22Rv1 (cell line): ENCODE measurements around the gene BDH1.

Source experiments
- H3K27ac ChIP-seq: fragments of 450-650 bp; 2 replicates; pipeline ENCODE4 v1.5.1; 2017
- ZFX ChIP-seq: fragments of 450-650 bp; IDR thresholded peaks from 2 replicates; pipeline ENCODE4 v1.6.1; 2017; ENCODE audit warnings: antibody characterized with exemption, borderline replicate concordance
- TF ChIP-seq, protein P1 (sequence below): fragments of 450-650 bp; IDR thresholded peaks from 2 replicates; pipeline ENCODE4 v1.5.1; 2017; ENCODE audit warnings: mild to moderate bottlenecking

Gene BDH1

DNA sequence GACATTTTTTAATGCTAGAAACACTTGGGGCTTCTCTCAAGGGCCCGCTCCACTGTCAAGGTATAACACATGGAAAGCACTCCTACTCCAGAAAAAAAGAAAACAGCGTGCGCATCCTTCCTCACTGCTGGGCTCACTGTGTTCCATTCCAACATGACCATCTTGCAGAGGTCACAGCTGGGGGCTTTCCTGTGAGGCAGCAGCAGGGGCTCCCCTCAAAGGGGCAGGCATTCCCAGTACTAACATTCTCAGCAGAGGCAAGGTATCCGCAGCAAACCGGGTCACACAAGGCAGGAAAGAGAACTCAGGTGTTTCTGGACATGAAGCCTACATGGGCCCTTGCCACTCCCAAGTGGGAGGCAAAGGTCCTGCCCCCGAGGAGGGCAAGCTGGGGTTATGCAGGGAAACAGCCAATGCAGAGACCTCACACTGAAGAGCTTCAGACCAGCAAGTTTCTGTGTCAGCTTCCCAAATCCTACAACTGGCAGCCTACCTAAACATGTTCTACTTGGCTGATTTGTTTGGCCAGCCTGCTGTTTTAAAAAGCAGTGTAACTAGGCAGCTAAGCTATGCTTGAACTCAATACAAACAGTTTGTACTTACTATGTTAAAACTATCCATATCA is 6.4 kb downstream of the BDH1 start:
- H3K27ac ChIP-seq: no peak overlapping the region
- TF ChIP-seq ZFX: no peak
- TF ChIP-seq, protein P1, sequence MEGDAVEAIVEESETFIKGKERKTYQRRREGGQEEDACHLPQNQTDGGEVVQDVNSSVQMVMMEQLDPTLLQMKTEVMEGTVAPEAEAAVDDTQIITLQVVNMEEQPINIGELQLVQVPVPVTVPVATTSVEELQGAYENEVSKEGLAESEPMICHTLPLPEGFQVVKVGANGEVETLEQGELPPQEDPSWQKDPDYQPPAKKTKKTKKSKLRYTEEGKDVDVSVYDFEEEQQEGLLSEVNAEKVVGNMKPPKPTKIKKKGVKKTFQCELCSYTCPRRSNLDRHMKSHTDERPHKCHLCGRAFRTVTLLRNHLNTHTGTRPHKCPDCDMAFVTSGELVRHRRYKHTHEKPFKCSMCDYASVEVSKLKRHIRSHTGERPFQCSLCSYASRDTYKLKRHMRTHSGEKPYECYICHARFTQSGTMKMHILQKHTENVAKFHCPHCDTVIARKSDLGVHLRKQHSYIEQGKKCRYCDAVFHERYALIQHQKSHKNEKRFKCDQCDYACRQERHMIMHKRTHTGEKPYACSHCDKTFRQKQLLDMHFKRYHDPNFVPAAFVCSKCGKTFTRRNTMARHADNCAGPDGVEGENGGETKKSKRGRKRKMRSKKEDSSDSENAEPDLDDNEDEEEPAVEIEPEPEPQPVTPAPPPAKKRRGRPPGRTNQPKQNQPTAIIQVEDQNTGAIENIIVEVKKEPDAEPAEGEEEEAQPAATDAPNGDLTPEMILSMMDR: no peak

DNA sequence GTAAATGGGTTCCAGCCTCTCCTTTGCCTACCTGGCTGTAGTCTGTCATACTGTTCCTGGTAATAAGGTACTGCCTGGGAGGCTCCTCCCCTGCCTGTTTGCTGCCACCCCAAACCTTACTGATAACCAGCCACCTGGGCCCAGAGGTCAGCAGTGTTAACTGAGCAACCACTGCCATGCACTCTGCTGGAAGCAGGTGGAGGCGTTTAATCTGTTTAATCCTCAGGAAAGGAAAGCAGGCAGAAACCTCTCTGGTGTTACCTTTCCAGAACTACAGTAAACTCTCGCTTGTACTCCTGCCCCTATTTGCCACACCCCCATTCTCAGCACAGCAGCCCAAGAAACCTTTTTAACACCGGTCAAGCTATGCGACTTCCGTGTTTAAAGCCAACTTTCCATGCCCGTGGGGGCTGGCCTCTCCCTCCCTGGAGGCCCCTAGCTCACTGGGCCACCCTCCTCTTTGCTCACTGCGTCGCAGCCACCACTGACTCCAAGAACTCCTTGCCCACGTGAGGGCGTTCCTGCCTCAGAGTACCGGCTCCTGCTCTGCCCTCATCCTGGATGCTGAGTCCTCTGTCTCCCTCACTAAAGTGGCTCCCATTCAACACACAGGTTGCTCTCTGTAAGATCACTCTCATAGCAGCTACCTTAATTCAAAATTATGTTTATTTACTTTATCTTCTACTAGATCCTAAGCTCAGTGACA is 8.3 kb downstream of the BDH1 start:
- H3K27ac ChIP-seq: no peak overlapping the region
- TF ChIP-seq ZFX: no peak
- TF ChIP-seq, protein P1: no peak

DNA sequence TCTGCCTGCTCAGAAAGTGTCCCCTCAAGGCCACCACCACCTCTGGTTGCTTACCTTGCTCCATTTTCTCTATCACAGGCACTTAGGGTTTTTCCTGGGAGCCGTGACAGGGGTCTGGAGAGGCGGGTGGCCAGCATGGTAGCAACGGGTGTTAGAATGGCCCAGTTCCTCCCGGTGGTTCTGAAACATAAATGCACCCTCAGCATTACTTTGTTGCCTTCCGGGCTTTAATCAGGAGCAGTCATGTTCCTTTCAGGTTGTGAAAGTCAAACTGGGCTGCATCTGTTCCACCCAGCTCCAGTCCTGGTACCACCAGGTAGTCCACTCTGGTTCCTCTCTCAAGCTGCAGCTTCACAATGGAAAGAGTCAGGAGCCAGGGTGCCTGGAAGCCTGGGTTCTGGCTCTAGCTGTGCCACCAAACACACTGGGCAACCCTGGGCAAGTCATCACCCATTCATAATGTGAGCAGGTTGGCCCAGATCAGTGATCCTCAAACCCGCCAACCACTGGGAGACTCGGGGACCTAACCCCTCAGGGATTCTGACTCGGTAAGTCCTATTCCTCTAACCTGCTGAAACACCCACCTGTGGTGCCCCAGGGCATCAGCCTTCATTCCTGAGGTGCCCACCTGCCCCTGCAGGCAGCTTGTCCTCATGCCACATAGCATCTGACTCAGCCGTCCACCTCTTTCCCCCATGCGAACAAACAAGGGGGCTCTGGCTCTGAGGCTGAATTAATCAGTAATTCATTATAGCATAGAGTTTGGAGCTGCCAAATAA is 9.3 kb downstream of the BDH1 start:
- no peak overlapping the region for H3K27ac ChIP-seq

DNA sequence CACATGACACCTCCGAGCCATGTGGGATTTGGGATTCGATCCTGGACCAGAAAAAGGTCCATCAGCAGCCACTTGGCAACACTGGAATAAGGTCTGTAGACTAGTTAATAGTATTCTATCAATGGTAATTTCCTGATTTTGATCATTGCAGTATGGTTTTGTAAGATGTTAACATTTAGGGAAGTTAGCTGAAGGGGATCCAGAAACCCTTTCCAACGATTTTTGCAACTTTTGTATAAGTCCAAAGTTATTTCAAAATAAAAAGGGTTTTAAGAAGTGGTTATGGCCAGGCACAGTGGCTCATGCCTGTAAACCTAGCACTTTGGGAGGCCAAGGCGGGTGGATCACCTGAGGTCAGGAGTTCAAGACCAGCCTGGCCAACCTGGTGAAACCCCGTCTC is 10.2 kb downstream of the BDH1 start:
- TF ChIP-seq, protein P1: no peak
- TF ChIP-seq ZFX: no peak
- no peak overlapping the region for H3K27ac ChIP-seq

More for the DNA sequence above, 9.3 kb downstream of the BDH1 start:
- TF ChIP-seq ZFX: no peak
- TF ChIP-seq, protein P1: no peak

DNA sequence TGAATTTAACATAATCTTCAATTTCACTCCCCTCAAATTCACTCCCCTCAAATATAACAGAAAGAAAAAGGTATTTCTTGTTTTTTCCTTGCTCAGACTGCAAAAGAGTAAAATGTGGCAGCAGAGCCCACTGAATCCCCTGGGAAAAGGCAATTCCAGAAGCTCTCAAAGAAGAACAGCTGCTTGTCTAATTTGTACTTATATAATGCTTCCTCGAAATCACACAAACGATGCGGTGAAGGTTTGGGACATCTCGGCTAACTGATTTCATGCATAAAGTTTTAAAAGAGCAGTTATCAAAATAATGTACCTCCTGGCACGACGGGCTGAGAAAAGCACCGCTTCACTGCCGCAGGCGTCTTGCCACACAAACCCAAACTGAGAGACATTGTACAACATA is 10.7 kb downstream of the BDH1 start:
- no peak for TF ChIP-seq ZFX
- TF ChIP-seq, protein P1: no peak
- H3K27ac ChIP-seq: no peak overlapping the region

DNA sequence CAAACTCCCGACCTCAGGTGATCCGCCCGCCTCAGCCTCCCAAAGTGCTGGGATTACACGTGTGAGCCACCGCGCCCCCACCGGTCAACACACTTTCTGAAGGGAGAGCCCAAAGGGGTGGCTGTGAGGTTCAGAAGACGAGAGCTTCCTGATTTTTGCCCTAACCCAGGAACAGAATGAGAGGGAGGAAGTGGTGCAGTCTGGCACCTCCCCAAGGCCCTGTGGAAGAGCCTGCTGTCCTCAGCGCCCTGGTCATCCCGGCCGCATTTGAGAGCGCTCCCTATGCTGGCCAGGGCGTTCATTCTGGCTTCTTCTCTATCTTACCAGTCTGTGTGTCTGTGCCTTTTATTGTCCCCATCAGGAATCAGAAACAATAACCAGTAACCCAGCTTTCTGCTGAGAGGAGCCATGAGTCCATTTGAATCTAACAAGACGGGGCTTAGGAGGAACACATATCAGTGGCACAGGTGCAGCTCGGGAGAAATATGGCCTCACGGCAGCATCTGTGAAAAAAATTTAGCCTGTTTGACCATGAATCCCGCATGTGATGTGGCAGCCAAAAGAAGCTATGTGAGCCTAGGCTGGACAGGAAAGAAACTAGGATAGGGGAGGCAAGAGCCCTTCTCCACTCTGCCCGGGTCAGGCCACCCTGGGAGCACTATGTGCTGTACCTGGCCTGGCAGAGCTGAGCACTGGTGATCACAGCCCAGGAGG is 12.9 kb downstream of the BDH1 start:
- peak overlapping the region; percentile 88 for H3K27ac ChIP-seq
- TF ChIP-seq, protein P1: no peak
- no peak for TF ChIP-seq ZFX
